Testis (tissue), 3 donors: ENCODE data around the gene EYA2. TPM values are rescaled to one million over a fixed set of nuclear protein-coding genes. Genes with fewer than 3 reads are reported as not detected.

Source experiments
- DNase-seq: peaks from one replicate; pipeline ENCODE4 v3.0.0-alpha.2; 2019
- H3K27ac ChIP-seq, 2 donors: fragments of 200-600 bp; sonication (generic); one replicate each; pipeline ENCODE4 v1.5.1; 2019
- H3K27me3 ChIP-seq: fragments of 200-600 bp; sonication (generic); one replicate; pipeline ENCODE4 v1.5.1; 2019
- H3K36me3 ChIP-seq: fragments of 200-600 bp; sonication (generic); one replicate; pipeline ENCODE4 v1.5.1; 2017; ENCODE audit warnings: low read depth; ENCODE audit errors: missing control alignments
- H3K4me1 ChIP-seq: fragments of 200-600 bp; sonication (generic); one replicate; pipeline ENCODE4 v1.5.1; 2019
- H3K4me3 ChIP-seq, 2 donors: fragments of 200-600 bp; sonication (generic); one replicate each; pipeline ENCODE4 v1.5.1; 2017 to 2019
- H3K9me3 ChIP-seq: fragments of 200-600 bp; sonication (generic); one replicate; pipeline ENCODE4 v1.5.1; 2017
- CTCF ChIP-seq, 3 experiments: fragments of 450-650 bp in 2 of 3; fragments of 200-600 bp in 1 of 3; sonication (generic) in 1 of 3; IDR thresholded peaks; one replicate each; pipeline ENCODE4 v1.5.1; 2016 to 2019; ENCODE audit warnings: antibody characterized with exemption in 3 of 3, mild to moderate bottlenecking in 2 of 3, moderate library complexity in 1 of 3
- POLR2A ChIP-seq: fragments of 450-650 bp; IDR thresholded peaks from one replicate; pipeline ENCODE4 v1.6.1; 2017; ENCODE audit warnings: antibody characterized with exemption, mild to moderate bottlenecking, moderate library complexity
- WGBS, 2 donors: methylation state at CpG; one replicate each; pipeline ENCODE4 v1.1.5; 2018; 5-methylcytosine and 5-hydroxymethylcytosine counted together
- intact Hi-C: fragments of 100-400 bp; cut with DNase I; formaldehyde crosslinking; loops from one replicate; pipeline ENCODE4 v1.15.1; 2023; ENCODE audit warnings: low total_unique reads
- polyA plus RNA-seq: library from polyadenylated mRNA; stranded (reverse); fragments of 350-450 nt; fragmentation: Illumina TruSeq; extraction: RNeasy Lipid Tissue Mini Kit (QIAGEN cat#74804); gene quantifications from one replicate; pipeline ENCODE4 v1.2.3, GENCODE V29; 2014; ENCODE audit warnings: low read depth, low replicate concordance; ENCODE audit not compliant: insufficient read depth
- total RNA-seq, 2 donors: library from RNA; depleted of rRNA; stranded (reverse); fragments of >200 nt; gene quantifications; one replicate each; pipeline ENCODE4 v1.2.3, GENCODE V29; 2016

The EYA2 gene
- total and polyA plus RNA-seq, 3 donors from 2014 or later: 14.6 to 17.2 (median 16.2) TPM

- TF ChIP-seq POLR2A (no peak), CTCF (IDR thresholded peaks at IDR 0.05) (no peak)
- Histone ChIP-seq H3K4me1 (peaks cover 7% of the 10 kb centered on the region), H3K27me3 (no peaks in the 10 kb centered on the region), H3K9me3 (no peaks in the 10 kb centered on the region), H3K36me3 (no peaks in the 10 kb centered on the region), H3K4me3 (no peak overlapping the region), H3K27ac (no peak overlapping the region)
- intact Hi-C loops: no loop called here
- 95 to 97% methylated on average over 2 of the region's 2 CpGs for WGBS, 2 donors
- DNase-seq: no peak
Measured at GRCh38 chr20:47141350-47141921, 246.8 kb downstream of the EYA2 start.

GRCh38 chr20:47141941-47142773 is 247.5 kb downstream of the EYA2 start:
- H3K9me3 ChIP-seq: no peaks in the 10 kb centered on the region
- H3K27me3 ChIP-seq: no peaks in the 10 kb centered on the region
- WGBS, 2 donors: 71 to 84% methylated on average over 5 of the region's 5 CpGs
- H3K27ac ChIP-seq: no peak overlapping the region
- TF ChIP-seq POLR2A: no peak
- no peak for TF ChIP-seq CTCF (IDR thresholded peaks at IDR 0.05)
- H3K4me1 ChIP-seq: peaks cover 7% of the 10 kb centered on the region
- DNase-seq: no peak
- no peak overlapping the region for H3K4me3 ChIP-seq
- no peaks in the 10 kb centered on the region for H3K36me3 ChIP-seq
- intact Hi-C loops: no loop called here

GRCh38 chr20:47142774-47143170 is 248.1 kb downstream of the EYA2 start:
- H3K4me3 ChIP-seq: no peak overlapping the region
- no peaks in the 10 kb centered on the region for H3K9me3 ChIP-seq
- no peaks in the 10 kb centered on the region for H3K27me3 ChIP-seq
- no peak for DNase-seq
- no peaks in the 10 kb centered on the region for H3K36me3 ChIP-seq
- H3K4me1 ChIP-seq: peaks cover 7% of the 10 kb centered on the region
- intact Hi-C loops: no loop called here
- H3K27ac ChIP-seq: no peak overlapping the region
- 42 to 46% methylated on average over 14 of the region's 14 CpGs for WGBS, 2 donors
- TF ChIP-seq POLR2A (no peak), CTCF (IDR thresholded peaks at IDR 0.05) (no peak)

GRCh38 chr20:47143657-47144056 is 249.0 kb downstream of the EYA2 start:
- DNase-seq: no peak
- H3K4me1 ChIP-seq: peaks cover 7% of the 10 kb centered on the region
- no peak overlapping the region for H3K4me3 ChIP-seq
- TF ChIP-seq POLR2A: no peak
- no peak for TF ChIP-seq CTCF (IDR thresholded peaks at IDR 0.05)
- no peaks in the 10 kb centered on the region for H3K9me3 ChIP-seq
- intact Hi-C loops: no loop called here
- H3K27ac ChIP-seq: peak overlapping the region in 1 of 2 donors; percentile 31
- WGBS, 2 donors: 79 to 81% methylated on average over 4 of the region's 4 CpGs
- H3K36me3 ChIP-seq: no peaks in the 10 kb centered on the region
- no peaks in the 10 kb centered on the region for H3K27me3 ChIP-seq
